ENCODE results near the gene IL15. TPM values are rescaled to one million over a fixed set of nuclear protein-coding genes. Genes with fewer than 3 reads are reported as not detected.

The IL15 gene
- total and polyA plus RNA-seq, 2 experiments from 2014 or later = 5.8 to 7.6 TPM

GRCh38 chr4:141660880-141661279 lies 24.5 kb downstream of the IL15 start:
- Histone ChIP-seq H3K36me3 (ENCODE audit: low read depth) (no peaks in the 10 kb centered on the region), H3K79me2 (ENCODE audit: insufficient read depth) (no peaks in the 10 kb centered on the region), H3K9me3 (ENCODE audit: low read depth) (no peaks in the 10 kb centered on the region), H3K27ac (no peak overlapping the region), H3K4me3 (no peak overlapping the region), H3K9me2 (ENCODE audit: insufficient read depth) (no peaks in the 10 kb centered on the region), H3K4me2 (ENCODE audit: unreplicated experiment) (no peak overlapping the region), H3K27me3 (replicated peaks; ENCODE audit: insufficient read depth) (no peaks in the 10 kb centered on the region), H4K20me1 (ENCODE audit: insufficient read depth) (no peaks in the 10 kb centered on the region), H3K9ac (no peak overlapping the region), H3K4me1 (ENCODE audit: insufficient read depth) (0 out of 2 replicates have a peak, but pooled peaks cover 4% of the 10 kb centered on the region), H3F3A (ENCODE audit: insufficient read depth) (0 out of 2 replicates have a peak, but pooled peaks cover 7% of the 10 kb centered on the region), H2AFZ (no peak overlapping the region)
- WGBS, 2 experiments (ENCODE audit: low coverage in 1 of 2, low lambda C conversion rate in 2 of 2, missing lambda C conversion rate in 2 of 2) = 17 to 23% methylated on average over 1 of the region's 1 CpG
- TF ChIP-seq EZH2phosphoT487 (IDR thresholded peaks at IDR 0.05; ENCODE audit: insufficient read depth, low read depth) = no peak
- TF ChIP-seq EZH2 (IDR thresholded peaks at IDR 0.05; ENCODE audit: insufficient read depth, poor library complexity, severe bottlenecking) = no peak
- peak; percentile 51 for DNase-seq
- in situ Hi-C loops (cut with MboI) = no loop called here

DNA sequence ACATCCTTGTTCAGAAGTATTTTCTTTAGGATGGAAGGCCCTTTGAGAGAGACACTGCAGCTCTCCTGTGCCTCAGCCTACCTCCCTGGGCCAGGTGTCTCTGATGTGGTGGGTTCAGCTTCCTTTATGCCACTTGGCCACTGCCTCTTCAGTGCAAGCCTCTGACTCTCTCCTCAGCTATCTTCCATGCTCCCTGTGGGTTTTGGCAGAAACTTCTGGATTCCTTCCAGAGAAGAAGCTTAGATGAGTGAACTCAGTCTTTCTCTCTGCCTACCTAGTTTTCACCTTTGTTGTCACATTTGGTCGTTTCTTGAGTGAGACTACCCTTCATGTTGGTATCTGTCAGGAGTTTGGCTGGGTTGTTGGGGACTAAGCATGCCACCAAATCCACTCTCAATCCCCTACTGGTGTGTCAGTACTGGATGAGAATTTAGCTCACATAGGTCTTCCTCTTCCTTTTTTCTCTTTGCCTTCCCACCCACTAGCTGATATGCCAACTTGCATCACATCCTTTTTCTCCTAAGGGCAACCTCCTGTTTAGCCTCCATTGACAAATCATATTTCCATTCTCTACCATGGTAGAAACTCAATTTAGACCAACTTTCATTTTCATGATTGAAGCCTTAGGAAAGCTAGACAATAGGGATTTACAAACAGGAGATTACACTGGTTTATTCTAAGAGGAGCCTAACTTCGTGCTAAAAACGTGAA lies 32.0 kb downstream of the IL15 start:
- TF ChIP-seq EZH2 (IDR thresholded peaks at IDR 0.05; ENCODE audit: insufficient read depth, poor library complexity, severe bottlenecking) (no peak), EZH2phosphoT487 (IDR thresholded peaks at IDR 0.05; ENCODE audit: insufficient read depth, low read depth) (no peak)
- Histone ChIP-seq H3K27me3 (replicated peaks; ENCODE audit: insufficient read depth) (no peaks in the 10 kb centered on the region), H3K9me2 (ENCODE audit: insufficient read depth) (no peaks in the 10 kb centered on the region), H3K79me2 (ENCODE audit: insufficient read depth) (no peaks in the 10 kb centered on the region), H3F3A (ENCODE audit: insufficient read depth) (no peaks in the 10 kb centered on the region), H3K27ac (no peak overlapping the region), H3K9ac (no peak overlapping the region), H3K9me3 (ENCODE audit: low read depth) (no peaks in the 10 kb centered on the region), H4K20me1 (ENCODE audit: insufficient read depth) (no peaks in the 10 kb centered on the region), H3K4me2 (ENCODE audit: unreplicated experiment) (no peak overlapping the region), H2AFZ (no peak overlapping the region), H3K36me3 (ENCODE audit: low read depth) (no peaks in the 10 kb centered on the region), H3K4me1 (ENCODE audit: insufficient read depth) (no peaks in the 10 kb centered on the region), H3K4me3 (no peak overlapping the region)
- peak; percentile 46 for DNase-seq
- WGBS, 2 experiments (ENCODE audit: low coverage in 1 of 2, low lambda C conversion rate in 2 of 2, missing lambda C conversion rate in 2 of 2) = 97 to 100% methylated on average over 3 of the region's 3 CpGs
- in situ Hi-C loops (cut with MboI) = no loop called here

- DNase-seq = no peak
- H3K4me1 ChIP-seq (ENCODE audit: insufficient read depth) = no peaks in the 10 kb centered on the region
- no peaks in the 10 kb centered on the region for H3K9me3 ChIP-seq (ENCODE audit: low read depth)
- WGBS, 2 experiments (ENCODE audit: low coverage in 1 of 2, low lambda C conversion rate in 2 of 2, missing lambda C conversion rate in 2 of 2) = 15 to 33% methylated on average over 1 of the region's 1 CpG
- no peak overlapping the region for H3K9ac ChIP-seq
- in situ Hi-C loops (cut with MboI) = no loop called here
- no peaks in the 10 kb centered on the region for H3K79me2 ChIP-seq (ENCODE audit: insufficient read depth)
- H3K4me2 ChIP-seq (ENCODE audit: unreplicated experiment) = no peak overlapping the region
- H4K20me1 ChIP-seq (ENCODE audit: insufficient read depth) = no peaks in the 10 kb centered on the region
- H2AFZ ChIP-seq = no peak overlapping the region
- H3K9me2 ChIP-seq (ENCODE audit: insufficient read depth) = no peaks in the 10 kb centered on the region
- TF ChIP-seq EZH2 (IDR thresholded peaks at IDR 0.05; ENCODE audit: insufficient read depth, poor library complexity, severe bottlenecking) (no peak), EZH2phosphoT487 (IDR thresholded peaks at IDR 0.05; ENCODE audit: insufficient read depth, low read depth) (no peak)
- H3K27ac ChIP-seq = no peak overlapping the region
- H3K4me3 ChIP-seq = no peak overlapping the region
- no peaks in the 10 kb centered on the region for H3F3A ChIP-seq (ENCODE audit: insufficient read depth)
- H3K36me3 ChIP-seq (ENCODE audit: low read depth) = no peaks in the 10 kb centered on the region
- H3K27me3 ChIP-seq (replicated peaks; ENCODE audit: insufficient read depth) = no peaks in the 10 kb centered on the region
Measured at GRCh38 chr4:141669501-141669900, 33.1 kb downstream of the IL15 start.

- DNase-seq = no peak
- WGBS, 2 experiments (ENCODE audit: low coverage in 1 of 2, low lambda C conversion rate in 2 of 2, missing lambda C conversion rate in 2 of 2) = 89 to 90% methylated on average over 2 of the region's 2 CpGs
- Histone ChIP-seq H3K36me3 (ENCODE audit: low read depth) (no peaks in the 10 kb centered on the region), H3F3A (ENCODE audit: insufficient read depth) (no peaks in the 10 kb centered on the region), H3K79me2 (ENCODE audit: insufficient read depth) (no peaks in the 10 kb centered on the region), H3K9me2 (ENCODE audit: insufficient read depth) (no peaks in the 10 kb centered on the region), H4K20me1 (ENCODE audit: insufficient read depth) (no peaks in the 10 kb centered on the region), H3K27me3 (replicated peaks; ENCODE audit: insufficient read depth) (no peaks in the 10 kb centered on the region), H2AFZ (no peak overlapping the region), H3K9me3 (ENCODE audit: low read depth) (no peaks in the 10 kb centered on the region), H3K4me1 (ENCODE audit: insufficient read depth) (peaks cover 11% of the 10 kb centered on the region), H3K9ac (no peak overlapping the region), H3K4me3 (no peak overlapping the region), H3K4me2 (ENCODE audit: unreplicated experiment) (no peak overlapping the region), H3K27ac (no peak overlapping the region)
- in situ Hi-C loops (cut with MboI) = no loop called here
- no peak for TF ChIP-seq EZH2 (IDR thresholded peaks at IDR 0.05; ENCODE audit: insufficient read depth, poor library complexity, severe bottlenecking)
- TF ChIP-seq EZH2phosphoT487 (IDR thresholded peaks at IDR 0.05; ENCODE audit: insufficient read depth, low read depth) = no peak
Measured at GRCh38 chr4:141675384-141675783, 39.0 kb downstream of the IL15 start.

All from GM23248 (cell line).